GM12872 (cell line): ENCODE measurements around the gene ATXN2L.

ENCODE experiments used
- CTCF ChIP-seq: IDR thresholded peaks from 3 replicates; pipeline ENCODE4 v1.5.1; 2011; ENCODE audit warnings: low read depth, mild to moderate bottlenecking, low read length, moderate library complexity; ENCODE audit not compliant: insufficient read depth

The ATXN2L gene

GRCh38 chr16:28874406-28874805 is 51.6 kb downstream of the ATXN2L start:
- TF ChIP-seq CTCF, result no peak

GRCh38 chr16:28875134-28876018 is 52.6 kb downstream of the ATXN2L start:
- no peak for TF ChIP-seq CTCF

- no peak for TF ChIP-seq CTCF
Measured at GRCh38 chr16:28876019-28876659, 53.3 kb downstream of the ATXN2L start.

GRCh38 chr16:28876973-28877654 is 54.3 kb downstream of the ATXN2L start:
- TF ChIP-seq CTCF, result no peak

- no peak for TF ChIP-seq CTCF
Measured at GRCh38 chr16:28877655-28878000, 54.8 kb downstream of the ATXN2L start.

GRCh38 chr16:28878083-28878926 is 55.5 kb downstream of the ATXN2L start, which contains the start of gene ATP2A1:
ATP2A1 (plus strand) TSS chr16:28878488; CDS start chr16:28878672, 184 bp downstream.
- no peak for TF ChIP-seq CTCF

GRCh38 chr16:28879261-28879840 is 56.6 kb downstream of the ATXN2L start:
- TF ChIP-seq CTCF, result no peak
